ENCODE data around the gene CNGB1. TPM values are rescaled to one million over a fixed set of nuclear protein-coding genes. Genes with fewer than 3 reads are reported as not detected.
"Not testable (repeated sequence)": the region's sequence is repeated elsewhere in the genome, so short reads cannot be mapped to it uniquely, and the experiment has no call there.

CNGB1 gene
- total RNA-seq, 2 donors from 2014 or later, result 0.05 to 0.69 TPM

GRCh38 chr16:57876210-57876609 lies 94.7 kb downstream of the CNGB1 start:
- H3K9me3 ChIP-seq, result no peaks in the 10 kb centered on the region
- no peaks in the 10 kb centered on the region for H3K4me1 ChIP-seq
- TF ChIP-seq CTCF (IDR thresholded peaks at IDR 0.05), result no peak
- intact Hi-C loops (cut with DNase I), result no loop called here
- no peak overlapping the region for H3K27ac ChIP-seq
- peaks cover 4% of the 10 kb centered on the region for H3K27me3 ChIP-seq
- no peak for DNase-seq
- H3K9ac ChIP-seq (ENCODE audit: low read depth in 2 of 2, low read length in 2 of 2), result no peak overlapping the region
- no peak overlapping the region for H3K4me3 ChIP-seq
- H3K36me3 ChIP-seq, result no peaks in the 10 kb centered on the region

- H3K9me3 ChIP-seq, result no peaks in the 10 kb centered on the region
- intact Hi-C loops (cut with DNase I), result no loop called here
These were observed 95.6 kb downstream of the CNGB1 start for GRCh38 chr16:57875347-57875746.

GRCh38 chr16:57873218-57873617 lies 97.7 kb downstream of the CNGB1 start:
- Histone ChIP-seq H3K9me3 (no peaks in the 10 kb centered on the region), H3K4me3 (no peak overlapping the region), H3K9ac (ENCODE audit: low read depth in 2 of 2, low read length in 2 of 2) (no peak overlapping the region), H3K27ac (no peak overlapping the region), H3K27me3 (no peaks in the 10 kb centered on the region), H3K36me3 (no peaks in the 10 kb centered on the region), H3K4me1 (no peaks in the 10 kb centered on the region)
- DNase-seq, result no peak
- intact Hi-C loops (cut with DNase I), result no loop called here
- no peak for TF ChIP-seq CTCF (IDR thresholded peaks at IDR 0.05)

More at GRCh38 chr16:57875347-57875746, 95.6 kb downstream of the CNGB1 start:
- Histone ChIP-seq H3K27me3 (peaks cover 2% of the 10 kb centered on the region), H3K36me3 (no peaks in the 10 kb centered on the region), H3K27ac (no peak overlapping the region), H3K9ac (ENCODE audit: low read depth in 2 of 2, low read length in 2 of 2) (no peak overlapping the region), H3K4me1 (no peaks in the 10 kb centered on the region), H3K4me3 (no peak overlapping the region)
- DNase-seq, result no peak
- no peak for TF ChIP-seq CTCF (IDR thresholded peaks at IDR 0.05)

- H3K4me1 ChIP-seq; DNase-seq; H3K9me3 ChIP-seq; H3K4me3 ChIP-seq; H3K27ac ChIP-seq; intact Hi-C loops (cut with DNase I); H3K36me3 ChIP-seq; H3K9ac ChIP-seq (ENCODE audit: low read depth in 2 of 2, low read length in 2 of 2); H3K27me3 ChIP-seq: not testable (repeated sequence)
These were observed 98.2 kb downstream of the CNGB1 start for GRCh38 chr16:57872764-57873163.

GRCh38 chr16:57871456-57871855 lies 99.5 kb downstream of the CNGB1 start:
- no peaks in the 10 kb centered on the region for H3K4me1 ChIP-seq
- no peaks in the 10 kb centered on the region for H3K27me3 ChIP-seq
- H3K27ac ChIP-seq, result no peak overlapping the region
- no peak for DNase-seq
- intact Hi-C loops (cut with DNase I), result no loop called here
- TF ChIP-seq CTCF (IDR thresholded peaks at IDR 0.05), result no peak
- no peaks in the 10 kb centered on the region for H3K36me3 ChIP-seq
- no peak overlapping the region for H3K4me3 ChIP-seq
- H3K9me3 ChIP-seq, result no peaks in the 10 kb centered on the region
- no peak overlapping the region for H3K9ac ChIP-seq (ENCODE audit: low read depth in 2 of 2, low read length in 2 of 2)

- Histone ChIP-seq H3K4me1 (no peaks in the 10 kb centered on the region), H3K9me3 (no peaks in the 10 kb centered on the region), H3K4me3 (no peak overlapping the region), H3K27ac (no peak overlapping the region), H3K27me3 (no peaks in the 10 kb centered on the region), H3K9ac (ENCODE audit: low read depth in 2 of 2, low read length in 2 of 2) (no peak overlapping the region), H3K36me3 (no peaks in the 10 kb centered on the region)
- TF ChIP-seq CTCF (IDR thresholded peaks at IDR 0.05), result no peak
- intact Hi-C loops (cut with DNase I), result no loop called here
- DNase-seq, result no peak
These were observed 100.0 kb downstream of the CNGB1 start for GRCh38 chr16:57870753-57871454.
